Measurements from ENCODE around the gene DPP6.

- TF ChIP-seq CTCF (conservative IDR thresholded peaks at IDR 0.05; ENCODE audit: low read length) (no peak), EZH2phosphoT487 (IDR thresholded peaks at IDR 0.05; ENCODE audit: borderline replicate concordance, low read depth, low read length) (no peak)
These were observed 867.4 kb downstream of the DPP6 start for GRCh38 chr7:154919344-154920225.
